ENCODE results near the gene PPP2R2C.

Gene PPP2R2C

GRCh38 chr4:6393544-6394475 is 78.6 kb downstream of the PPP2R2C start:
- DNase-seq: no peak

- no peak for DNase-seq
Measured at GRCh38 chr4:6393066-6393465, 79.3 kb downstream of the PPP2R2C start.

- DNase-seq: no peak
Measured at GRCh38 chr4:6392407-6392806, 80.0 kb downstream of the PPP2R2C start.

GRCh38 chr4:6391852-6392188 is 80.6 kb downstream of the PPP2R2C start:
- no peak for DNase-seq

- DNase-seq: no peak
Measured at GRCh38 chr4:6391186-6391851, 81.1 kb downstream of the PPP2R2C start.

- no peak for DNase-seq
Measured at GRCh38 chr4:6390356-6390755, 82.1 kb downstream of the PPP2R2C start.

GRCh38 chr4:6389142-6389825 is 83.1 kb downstream of the PPP2R2C start:
- DNase-seq: no peak

- DNase-seq: no peak
Measured at GRCh38 chr4:6388713-6389112, 83.7 kb downstream of the PPP2R2C start.

GRCh38 chr4:6387946-6388345 is 84.5 kb downstream of the PPP2R2C start:
- no peak for DNase-seq

- DNase-seq: no peak
Measured at GRCh38 chr4:6386091-6386490, 86.3 kb downstream of the PPP2R2C start.

GRCh38 chr4:6385288-6385687 is 87.1 kb downstream of the PPP2R2C start:
- no peak for DNase-seq

GRCh38 chr4:6384541-6384940 is 87.9 kb downstream of the PPP2R2C start:
- no peak for DNase-seq

GRCh38 chr4:6383929-6384328 is 88.5 kb downstream of the PPP2R2C start:
- no peak for DNase-seq

GRCh38 chr4:6383009-6383404 is 89.4 kb downstream of the PPP2R2C start:
- DNase-seq: no peak

- DNase-seq: no peak
Measured at GRCh38 chr4:6381571-6382123, 90.8 kb downstream of the PPP2R2C start.

- no peak for DNase-seq
Measured at GRCh38 chr4:6380746-6381410, 91.5 kb downstream of the PPP2R2C start.

GRCh38 chr4:6379767-6380745 is 92.4 kb downstream of the PPP2R2C start:
- DNase-seq: no peak

GRCh38 chr4:6378493-6379445 is 93.6 kb downstream of the PPP2R2C start:
- no peak for DNase-seq

GRCh38 chr4:6377626-6378492 is 94.6 kb downstream of the PPP2R2C start:
- DNase-seq: no peak

Data from NCI-H748 treated with DMSO at 0.1 percent for 48 hours (cell line).